OCI-LY1 (cell line): ENCODE measurements around the gene STARD5.

ENCODE experiments used
- H2AFZ ChIP-seq: fragments of 200-600 bp; sonication (generic), shearing (Covaris generic); 2 replicates; pipeline ENCODE4 v1.6.0; 2014; ENCODE audit warnings: antibody characterized with exemption, mild to moderate bottlenecking, low read length
- H3F3A ChIP-seq: fragments of 200-600 bp; sonication (generic), shearing (Covaris generic); 2 replicates; pipeline ENCODE4 v1.6.0; 2014; ENCODE audit warnings: mild to moderate bottlenecking, antibody characterized with exemption, low read length, moderate library complexity; ENCODE audit not compliant: insufficient read depth
- H3K27ac ChIP-seq: fragments of 200-600 bp; sonication (generic); 2 replicates; pipeline ENCODE4 v1.5.1; 2014; ENCODE audit warnings: low read length, mixed run types, mild to moderate bottlenecking, low read depth; ENCODE audit not compliant: poor library complexity, severe bottlenecking
- H3K27me3 ChIP-seq: fragments of 200-600 bp; sonication (generic); 2 replicates; pipeline ENCODE4 v1.6.0; 2014; ENCODE audit warnings: antibody characterized with exemption, mild to moderate bottlenecking, low read length, moderate library complexity; ENCODE audit not compliant: insufficient read depth
- H3K36me3 ChIP-seq: fragments of 200-600 bp; sonication (generic); 2 replicates; pipeline ENCODE4 v1.6.1; 2014; ENCODE audit warnings: mild to moderate bottlenecking, antibody characterized with exemption, low read length, moderate library complexity, mixed read lengths; ENCODE audit not compliant: insufficient read depth
- H3K4me1 ChIP-seq: fragments of 200-600 bp; sonication (generic); 2 replicates; pipeline ENCODE4 v1.5.1; 2014; ENCODE audit warnings: mild to moderate bottlenecking, low read length, moderate library complexity; ENCODE audit not compliant: insufficient read depth, severe bottlenecking
- H3K4me2 ChIP-seq: fragments of 200-600 bp; sonication (generic), shearing (Covaris generic); 2 replicates; pipeline ENCODE4 v1.6.1; 2014; ENCODE audit warnings: low read length
- H3K4me3 ChIP-seq: fragments of 200-600 bp; sonication (generic); 2 replicates; pipeline ENCODE4 v1.5.1; 2014; ENCODE audit warnings: low read length, low read depth, mild to moderate bottlenecking, mixed read lengths; ENCODE audit not compliant: poor library complexity, severe bottlenecking
- H3K79me2 ChIP-seq: fragments of 200-600 bp; shearing (Covaris generic); 2 replicates; pipeline ENCODE4 v1.6.1; 2016; ENCODE audit warnings: mixed run types, low read length, mixed read lengths; ENCODE audit not compliant: insufficient read depth
- H3K9ac ChIP-seq: fragments of 200-600 bp; sonication (generic), shearing (Covaris generic); 2 replicates; pipeline ENCODE4 v1.6.1; 2014; ENCODE audit warnings: mild to moderate bottlenecking, low read length, mixed read lengths
- H3K9me2 ChIP-seq: fragments of 200-600 bp; sonication (generic), shearing (Covaris generic); 2 replicates; pipeline ENCODE4 v1.6.1; 2014; ENCODE audit warnings: low read depth, mild to moderate bottlenecking, low read length, mixed read lengths
- H3K9me3 ChIP-seq: fragments of 200-600 bp; shearing (Covaris generic); 2 replicates; pipeline ENCODE4 v1.6.1; 2014; ENCODE audit warnings: low read length, mixed read lengths
- H4K20me1 ChIP-seq: fragments of 200-600 bp; sonication (generic), shearing (Covaris generic); 2 replicates; pipeline ENCODE4 v1.6.0; 2016; ENCODE audit warnings: mild to moderate bottlenecking, low read length; ENCODE audit not compliant: insufficient read depth
- CTCF ChIP-seq: fragments of 200-600 bp; sonication (generic), shearing (Covaris generic); IDR thresholded peaks from 2 replicates; pipeline ENCODE4 v1.5.1; 2017; ENCODE audit warnings: mild to moderate bottlenecking, antibody characterized with exemption, low read length, moderate library complexity, mixed read lengths
- EZH2 ChIP-seq: fragments of 200-600 bp; sonication (generic), shearing (Covaris generic); IDR thresholded peaks from 2 replicates; pipeline ENCODE4 v1.8.0; 2017; ENCODE audit warnings: borderline replicate concordance, mixed run types, mild to moderate bottlenecking, antibody characterized with exemption, low read length, moderate library complexity, mixed read lengths

STARD5 gene

GRCh38 chr15:81273200-81273599, 50.7 kb downstream of the STARD5 start:
- H3K4me2 ChIP-seq: no peak overlapping the region
- no peak overlapping the region for H2AFZ ChIP-seq
- H3K36me3 ChIP-seq: no peaks in the 10 kb centered on the region
- no peaks in the 10 kb centered on the region for H3K9me2 ChIP-seq
- TF ChIP-seq CTCF (no peak), EZH2 (no peak)
- no peak overlapping the region for H3K4me3 ChIP-seq
- peaks cover 9% of the 10 kb centered on the region for H3K9me3 ChIP-seq
- H4K20me1 ChIP-seq: no peaks in the 10 kb centered on the region
- H3F3A ChIP-seq: no peaks in the 10 kb centered on the region
- no peaks in the 10 kb centered on the region for H3K79me2 ChIP-seq
- H3K27ac ChIP-seq: no peak overlapping the region
- H3K4me1 ChIP-seq: peaks cover 4% of the 10 kb centered on the region
- no peak overlapping the region for H3K9ac ChIP-seq
- H3K27me3 ChIP-seq: no peaks in the 10 kb centered on the region

GRCh38 chr15:81271761-81272644, 51.9 kb downstream of the STARD5 start:
- Histone ChIP-seq H3K4me1 (peaks cover 4% of the 10 kb centered on the region), H3K4me3 (no peak overlapping the region), H3K79me2 (no peaks in the 10 kb centered on the region), H3F3A (no peaks in the 10 kb centered on the region), H3K27ac (no peak overlapping the region), H3K4me2 (no peak overlapping the region), H4K20me1 (no peaks in the 10 kb centered on the region), H3K27me3 (no peaks in the 10 kb centered on the region), H3K36me3 (no peaks in the 10 kb centered on the region), H3K9me2 (no peaks in the 10 kb centered on the region), H2AFZ (no peak overlapping the region), H3K9ac (no peak overlapping the region), H3K9me3 (peaks cover 4% of the 10 kb centered on the region)
- TF ChIP-seq CTCF: no peak
- no peak for TF ChIP-seq EZH2

- H3K4me2 ChIP-seq: no peak overlapping the region
- H3K36me3 ChIP-seq: no peaks in the 10 kb centered on the region
- no peak for TF ChIP-seq EZH2
- TF ChIP-seq CTCF: no peak
- H3K9me3 ChIP-seq: no peaks in the 10 kb centered on the region
- H3F3A ChIP-seq: no peaks in the 10 kb centered on the region
- peaks cover 8% of the 10 kb centered on the region for H3K4me1 ChIP-seq
- H3K79me2 ChIP-seq: no peaks in the 10 kb centered on the region
- no peaks in the 10 kb centered on the region for H3K9me2 ChIP-seq
- H3K4me3 ChIP-seq: no peak overlapping the region
- no peaks in the 10 kb centered on the region for H4K20me1 ChIP-seq
- H3K9ac ChIP-seq: no peak overlapping the region
- no peaks in the 10 kb centered on the region for H3K27me3 ChIP-seq
- H3K27ac ChIP-seq: no peak overlapping the region
- no peak overlapping the region for H2AFZ ChIP-seq
Measured at GRCh38 chr15:81270781-81271491, 53.0 kb downstream of the STARD5 start.
